SK-N-SH (cell line): ENCODE data around the gene A4GALT.

Experiments used
- EP300 ChIP-seq, 2 experiments: IDR thresholded peaks; 2 replicates each; pipeline versions ENCODE4 v1.4.0 to v1.6.1; 2012; ENCODE audit warnings: borderline replicate concordance in 1 of 2, low read depth in 1 of 2, low read length in 1 of 2
- FOXJ3 ChIP-seq: sonication (generic); formaldehyde crosslinking; IDR thresholded peaks from 2 replicates; pipeline ENCODE4 v1.5.1; 2020; ENCODE audit warnings: mild to moderate bottlenecking, missing genetic modification reagents
- NRF1 ChIP-seq: IDR thresholded peaks from 2 replicates; pipeline ENCODE4 v1.6.1; 2012; ENCODE audit warnings: low read depth, mild to moderate bottlenecking, low read length
- RAD21 ChIP-seq: IDR thresholded peaks from 2 replicates; pipeline ENCODE4 v1.6.1; 2012; ENCODE audit warnings: mild to moderate bottlenecking, low read length
- RXRA ChIP-seq: IDR thresholded peaks from 2 replicates; pipeline ENCODE4 v1.4.0; 2012; ENCODE audit warnings: low read depth, mild to moderate bottlenecking, borderline replicate concordance
- SIN3A ChIP-seq: IDR thresholded peaks from 2 replicates; pipeline ENCODE4 v1.6.1; 2012; ENCODE audit warnings: low read depth, mild to moderate bottlenecking, low read length, moderate library complexity, borderline replicate concordance
- USF1 ChIP-seq: IDR thresholded peaks from 2 replicates; pipeline ENCODE4 v1.4.0; 2012; ENCODE audit warnings: low read depth, borderline replicate concordance
- TF ChIP-seq, protein P1 (sequence below): fragments of 200-600 bp; sonication (generic); IDR thresholded peaks from 2 replicates; pipeline ENCODE4 v1.6.1; 2017; ENCODE audit warnings: antibody characterized with exemption, mild to moderate bottlenecking, moderate library complexity
- TF ChIP-seq, protein P2 (sequence below): IDR thresholded peaks from 2 replicates; pipeline ENCODE4 v1.4.0; 2012; ENCODE audit warnings: low read depth, borderline replicate concordance
- TF ChIP-seq, protein P3 (sequence below): IDR thresholded peaks from 2 replicates; pipeline ENCODE4 v1.4.0; 2012; ENCODE audit warnings: low read depth

DNA sequence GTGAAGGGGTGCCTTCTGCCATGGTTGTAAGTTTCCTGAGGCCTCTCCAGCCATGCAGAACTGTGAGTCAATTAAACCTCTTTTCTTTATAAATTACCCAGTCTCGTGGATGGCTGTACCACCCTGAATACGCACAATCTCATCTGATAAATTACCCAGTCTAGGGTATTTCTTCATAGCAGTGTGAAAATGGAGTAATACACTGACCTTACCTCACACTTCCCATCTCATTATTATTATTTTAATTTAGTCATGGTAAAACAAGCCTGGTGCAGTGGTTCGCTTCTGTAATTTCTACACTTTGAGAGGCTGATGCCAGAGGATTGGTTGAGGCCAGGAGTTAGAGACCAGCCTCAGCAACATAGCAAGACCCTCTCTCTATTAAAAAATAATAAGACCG is 41.0 kb downstream of the A4GALT start:
- no peak for TF ChIP-seq SIN3A
- TF ChIP-seq, protein P1, sequence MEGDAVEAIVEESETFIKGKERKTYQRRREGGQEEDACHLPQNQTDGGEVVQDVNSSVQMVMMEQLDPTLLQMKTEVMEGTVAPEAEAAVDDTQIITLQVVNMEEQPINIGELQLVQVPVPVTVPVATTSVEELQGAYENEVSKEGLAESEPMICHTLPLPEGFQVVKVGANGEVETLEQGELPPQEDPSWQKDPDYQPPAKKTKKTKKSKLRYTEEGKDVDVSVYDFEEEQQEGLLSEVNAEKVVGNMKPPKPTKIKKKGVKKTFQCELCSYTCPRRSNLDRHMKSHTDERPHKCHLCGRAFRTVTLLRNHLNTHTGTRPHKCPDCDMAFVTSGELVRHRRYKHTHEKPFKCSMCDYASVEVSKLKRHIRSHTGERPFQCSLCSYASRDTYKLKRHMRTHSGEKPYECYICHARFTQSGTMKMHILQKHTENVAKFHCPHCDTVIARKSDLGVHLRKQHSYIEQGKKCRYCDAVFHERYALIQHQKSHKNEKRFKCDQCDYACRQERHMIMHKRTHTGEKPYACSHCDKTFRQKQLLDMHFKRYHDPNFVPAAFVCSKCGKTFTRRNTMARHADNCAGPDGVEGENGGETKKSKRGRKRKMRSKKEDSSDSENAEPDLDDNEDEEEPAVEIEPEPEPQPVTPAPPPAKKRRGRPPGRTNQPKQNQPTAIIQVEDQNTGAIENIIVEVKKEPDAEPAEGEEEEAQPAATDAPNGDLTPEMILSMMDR = no peak
- TF ChIP-seq RAD21 = no peak
- TF ChIP-seq FOXJ3 = no peak
- TF ChIP-seq, protein P2, sequence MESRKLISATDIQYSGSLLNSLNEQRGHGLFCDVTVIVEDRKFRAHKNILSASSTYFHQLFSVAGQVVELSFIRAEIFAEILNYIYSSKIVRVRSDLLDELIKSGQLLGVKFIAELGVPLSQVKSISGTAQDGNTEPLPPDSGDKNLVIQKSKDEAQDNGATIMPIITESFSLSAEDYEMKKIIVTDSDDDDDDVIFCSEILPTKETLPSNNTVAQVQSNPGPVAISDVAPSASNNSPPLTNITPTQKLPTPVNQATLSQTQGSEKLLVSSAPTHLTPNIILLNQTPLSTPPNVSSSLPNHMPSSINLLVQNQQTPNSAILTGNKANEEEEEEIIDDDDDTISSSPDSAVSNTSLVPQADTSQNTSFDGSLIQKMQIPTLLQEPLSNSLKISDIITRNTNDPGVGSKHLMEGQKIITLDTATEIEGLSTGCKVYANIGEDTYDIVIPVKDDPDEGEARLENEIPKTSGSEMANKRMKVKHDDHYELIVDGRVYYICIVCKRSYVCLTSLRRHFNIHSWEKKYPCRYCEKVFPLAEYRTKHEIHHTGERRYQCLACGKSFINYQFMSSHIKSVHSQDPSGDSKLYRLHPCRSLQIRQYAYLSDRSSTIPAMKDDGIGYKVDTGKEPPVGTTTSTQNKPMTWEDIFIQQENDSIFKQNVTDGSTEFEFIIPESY = no peak
- no peak for TF ChIP-seq EP300 (IDR thresholded peaks at IDR 0.05; ENCODE audit: borderline replicate concordance in 1 of 2, low read depth in 1 of 2, low read length in 1 of 2)
- TF ChIP-seq RXRA = no peak
- no peak for TF ChIP-seq USF1
- TF ChIP-seq NRF1 = no peak
- TF ChIP-seq, protein P3, sequence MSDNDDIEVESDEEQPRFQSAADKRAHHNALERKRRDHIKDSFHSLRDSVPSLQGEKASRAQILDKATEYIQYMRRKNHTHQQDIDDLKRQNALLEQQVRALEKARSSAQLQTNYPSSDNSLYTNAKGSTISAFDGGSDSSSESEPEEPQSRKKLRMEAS = no peak
